Adipocyte (in vitro differentiated cells): ENCODE measurements around the gene KDF1.
A peak's percentile ranks its signal among the peaks of the same experiment; 100 is the strongest.

ENCODE experiments used
- DNase-seq: peaks from one replicate; pipeline ENCODE4 v3.0.0-alpha.2; 2015; ENCODE audit warnings: low read depth
- H3K27me3 ChIP-seq: replicated peaks from 2 replicates; pipeline ENCODE4 v1.7.0; 2013; ENCODE audit warnings: mild to moderate bottlenecking, low read length, moderate library complexity; ENCODE audit not compliant: control insufficient read depth, insufficient read depth
- H3K36me3 ChIP-seq: 2 replicates; pipeline ENCODE4 v1.7.0; 2013; ENCODE audit warnings: low read length, mild to moderate bottlenecking, moderate library complexity; ENCODE audit not compliant: control insufficient read depth, insufficient read depth, severe bottlenecking
- H3K4me1 ChIP-seq: 2 replicates; pipeline ENCODE4 v1.7.0; 2013; ENCODE audit warnings: mild to moderate bottlenecking, low read length, moderate library complexity; ENCODE audit not compliant: control insufficient read depth, insufficient read depth
- H3K4me3 ChIP-seq: 2 replicates; pipeline ENCODE4 v1.7.0; 2013; ENCODE audit warnings: mild to moderate bottlenecking, low read length, moderate library complexity
- H3K9ac ChIP-seq: 2 replicates; pipeline ENCODE4 v1.7.0; 2013; ENCODE audit warnings: mild to moderate bottlenecking, low read length, moderate library complexity
- H3K9me3 ChIP-seq: 2 replicates; pipeline ENCODE4 v1.7.0; 2013; ENCODE audit warnings: mild to moderate bottlenecking, low read length, moderate library complexity; ENCODE audit not compliant: control insufficient read depth

Gene KDF1

GRCh38 chr1:27000817-27001460 lies 40.7 kb upstream of the KDF1 start:
- H3K27me3 ChIP-seq, result no peaks in the 10 kb centered on the region
- no peak overlapping the region for H3K4me3 ChIP-seq
- DNase-seq, result no peak
- peaks cover 69% of the 10 kb centered on the region for H3K4me1 ChIP-seq
- H3K9ac ChIP-seq, result peak overlapping the region; percentile 73
- peaks cover 4% of the 10 kb centered on the region for H3K36me3 ChIP-seq
- no peaks in the 10 kb centered on the region for H3K9me3 ChIP-seq

- no peaks in the 10 kb centered on the region for H3K9me3 ChIP-seq
- no peak for DNase-seq
- H3K4me3 ChIP-seq, result peak overlapping the region; percentile 7
- H3K4me1 ChIP-seq, result peaks cover 65% of the 10 kb centered on the region
- H3K36me3 ChIP-seq, result peaks cover 4% of the 10 kb centered on the region
- H3K27me3 ChIP-seq, result no peaks in the 10 kb centered on the region
- peak overlapping the region; percentile 73 for H3K9ac ChIP-seq
These were observed 40.0 kb upstream of the KDF1 start for GRCh38 chr1:27000090-27000816.

GRCh38 chr1:26999440-26999987 lies 39.2 kb upstream of the KDF1 start:
- Histone ChIP-seq H3K36me3 (peaks cover 4% of the 10 kb centered on the region), H3K9me3 (no peaks in the 10 kb centered on the region), H3K4me1 (peaks cover 60% of the 10 kb centered on the region), H3K9ac (peak overlapping the region; percentile 95), H3K4me3 (peak overlapping the region; percentile 7), H3K27me3 (no peaks in the 10 kb centered on the region)
- DNase-seq, result peak; percentile 99

GRCh38 chr1:26998429-26999300 lies 38.4 kb upstream of the KDF1 start:
- peak; percentile 53 for DNase-seq
- Histone ChIP-seq H3K4me1 (peaks cover 60% of the 10 kb centered on the region), H3K4me3 (peak overlapping the region; percentile 64), H3K27me3 (no peaks in the 10 kb centered on the region), H3K9me3 (no peaks in the 10 kb centered on the region), H3K9ac (peak overlapping the region; percentile 95), H3K36me3 (peaks cover 4% of the 10 kb centered on the region)

GRCh38 chr1:26996665-26997064 lies 36.4 kb upstream of the KDF1 start:
- Histone ChIP-seq H3K4me1 (peaks cover 63% of the 10 kb centered on the region), H3K4me3 (peak overlapping the region; percentile 91), H3K27me3 (no peaks in the 10 kb centered on the region), H3K9me3 (no peaks in the 10 kb centered on the region), H3K9ac (peak overlapping the region; percentile 95), H3K36me3 (peaks cover 4% of the 10 kb centered on the region)
- DNase-seq, result peak; percentile 15

GRCh38 chr1:26996024-26996423 lies 35.8 kb upstream of the KDF1 start:
- Histone ChIP-seq H3K4me3 (peak overlapping the region; percentile 91), H3K27me3 (no peaks in the 10 kb centered on the region), H3K9me3 (no peaks in the 10 kb centered on the region), H3K36me3 (peaks cover 4% of the 10 kb centered on the region), H3K9ac (peak overlapping the region; percentile 95), H3K4me1 (peaks cover 60% of the 10 kb centered on the region)
- DNase-seq, result peak; percentile 73

GRCh38 chr1:26994787-26995517 lies 34.7 kb upstream of the KDF1 start:
- no peaks in the 10 kb centered on the region for H3K27me3 ChIP-seq
- peak; percentile 81 for DNase-seq
- peaks cover 54% of the 10 kb centered on the region for H3K4me1 ChIP-seq
- H3K9me3 ChIP-seq, result no peaks in the 10 kb centered on the region
- H3K9ac ChIP-seq, result peak overlapping the region; percentile 95
- peak overlapping the region; percentile 91 for H3K4me3 ChIP-seq
- peaks cover 4% of the 10 kb centered on the region for H3K36me3 ChIP-seq

GRCh38 chr1:26994020-26994786 lies 33.9 kb upstream of the KDF1 start:
- Histone ChIP-seq H3K4me3 (peak overlapping the region; percentile 91), H3K27me3 (no peaks in the 10 kb centered on the region), H3K9me3 (no peaks in the 10 kb centered on the region), H3K36me3 (peaks cover 4% of the 10 kb centered on the region), H3K4me1 (peaks cover 49% of the 10 kb centered on the region), H3K9ac (peak overlapping the region; percentile 95)
- DNase-seq, result peak; percentile 58

GRCh38 chr1:26993237-26994019 lies 33.2 kb upstream of the KDF1 start, which contains the start of gene TRNP1:
Gene TRNP1, plus strand, starts transcription at chr1:26993692. Its CDS starts 95 bp downstream, at chr1:26993787.
- Histone ChIP-seq H3K9me3 (no peaks in the 10 kb centered on the region), H3K27me3 (no peaks in the 10 kb centered on the region), H3K36me3 (peaks cover 4% of the 10 kb centered on the region), H3K9ac (peak within 1 kb of the TSS; percentile 95), H3K4me3 (peak within 1 kb of the TSS; percentile 91), H3K4me1 (peaks cover 41% of the 10 kb centered on the region)
- peak; percentile 93 for DNase-seq
